ENCODE measurements around the gene MOB1A.

MOB1A gene

DNA sequence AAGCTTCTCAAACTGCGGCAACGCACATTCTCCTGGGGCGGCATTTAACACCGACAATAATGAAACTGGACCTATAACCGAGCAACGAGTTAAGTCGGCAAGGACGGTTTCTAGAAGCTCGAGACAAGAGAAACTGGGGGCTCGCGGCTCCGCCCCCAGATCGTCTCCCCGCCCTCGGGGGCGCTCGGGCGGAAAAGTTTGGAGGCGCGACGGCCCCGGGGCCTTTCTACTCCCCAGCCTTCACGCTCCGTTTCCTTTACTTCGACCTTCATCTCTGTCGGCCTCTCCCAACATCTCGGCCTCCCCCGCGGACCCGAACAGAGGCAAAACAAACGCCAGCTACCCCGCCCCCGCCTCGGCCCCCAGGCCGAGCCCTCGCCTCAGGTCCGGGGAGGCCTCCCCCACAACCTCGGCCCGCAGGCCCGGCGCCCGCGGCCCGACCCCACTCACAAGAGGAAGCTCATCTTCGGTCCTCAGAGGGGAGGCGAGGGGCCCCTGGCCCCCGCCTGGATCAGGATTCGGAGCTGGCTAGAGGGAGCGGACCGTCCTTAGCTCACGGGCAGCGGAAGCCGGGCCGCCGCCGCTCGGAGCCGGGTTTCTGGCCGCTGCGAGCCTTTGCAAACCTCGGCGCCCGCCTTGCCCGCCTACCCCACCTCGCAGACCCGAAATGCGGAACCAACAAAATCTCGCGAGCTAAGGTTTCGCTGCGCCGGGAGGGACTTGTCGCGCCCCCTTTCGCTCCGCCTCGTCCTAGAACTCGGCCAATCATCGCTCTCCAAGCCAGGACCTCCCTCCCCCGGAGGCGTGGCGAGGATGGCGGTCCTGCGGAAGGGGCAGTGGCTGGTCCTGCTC lies at the start of gene MOB1A:
TSS of gene MOB1A (minus strand) at position 669 of the 852 bp plus-strand sequence. CDS start at position 464, 205 bp downstream.
- TF ChIP-seq, protein P1, sequence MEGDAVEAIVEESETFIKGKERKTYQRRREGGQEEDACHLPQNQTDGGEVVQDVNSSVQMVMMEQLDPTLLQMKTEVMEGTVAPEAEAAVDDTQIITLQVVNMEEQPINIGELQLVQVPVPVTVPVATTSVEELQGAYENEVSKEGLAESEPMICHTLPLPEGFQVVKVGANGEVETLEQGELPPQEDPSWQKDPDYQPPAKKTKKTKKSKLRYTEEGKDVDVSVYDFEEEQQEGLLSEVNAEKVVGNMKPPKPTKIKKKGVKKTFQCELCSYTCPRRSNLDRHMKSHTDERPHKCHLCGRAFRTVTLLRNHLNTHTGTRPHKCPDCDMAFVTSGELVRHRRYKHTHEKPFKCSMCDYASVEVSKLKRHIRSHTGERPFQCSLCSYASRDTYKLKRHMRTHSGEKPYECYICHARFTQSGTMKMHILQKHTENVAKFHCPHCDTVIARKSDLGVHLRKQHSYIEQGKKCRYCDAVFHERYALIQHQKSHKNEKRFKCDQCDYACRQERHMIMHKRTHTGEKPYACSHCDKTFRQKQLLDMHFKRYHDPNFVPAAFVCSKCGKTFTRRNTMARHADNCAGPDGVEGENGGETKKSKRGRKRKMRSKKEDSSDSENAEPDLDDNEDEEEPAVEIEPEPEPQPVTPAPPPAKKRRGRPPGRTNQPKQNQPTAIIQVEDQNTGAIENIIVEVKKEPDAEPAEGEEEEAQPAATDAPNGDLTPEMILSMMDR (IDR thresholded peaks at IDR 0.05; ENCODE audit: low read depth, low read length) = no peak
- peak; percentile 94 for DNase-seq (ENCODE audit: extremely low read depth, low read depth)

DNA sequence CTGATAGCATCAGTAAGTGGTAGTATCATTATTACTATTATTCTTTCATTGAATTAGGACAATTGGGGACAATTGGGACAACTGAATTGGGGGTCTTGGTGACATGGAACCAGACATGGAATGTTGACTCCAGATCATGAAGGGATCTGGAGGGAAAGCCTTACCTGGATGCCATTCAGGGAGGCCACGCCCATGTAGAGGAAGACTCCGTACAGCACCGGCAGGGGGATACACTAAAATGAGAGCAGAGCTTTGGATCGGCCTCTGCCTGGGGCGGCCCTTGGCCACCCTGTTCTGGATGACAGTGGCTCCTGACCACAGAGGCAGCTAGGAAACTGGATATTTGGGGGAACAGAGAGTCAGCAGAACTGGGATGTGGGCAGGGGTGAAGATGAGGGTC lies 49.0 kb upstream of the MOB1A start:
- TF ChIP-seq, protein P1 (IDR thresholded peaks at IDR 0.05; ENCODE audit: low read depth, low read length) = no peak
- no peak for DNase-seq (ENCODE audit: extremely low read depth, low read depth)

DNA sequence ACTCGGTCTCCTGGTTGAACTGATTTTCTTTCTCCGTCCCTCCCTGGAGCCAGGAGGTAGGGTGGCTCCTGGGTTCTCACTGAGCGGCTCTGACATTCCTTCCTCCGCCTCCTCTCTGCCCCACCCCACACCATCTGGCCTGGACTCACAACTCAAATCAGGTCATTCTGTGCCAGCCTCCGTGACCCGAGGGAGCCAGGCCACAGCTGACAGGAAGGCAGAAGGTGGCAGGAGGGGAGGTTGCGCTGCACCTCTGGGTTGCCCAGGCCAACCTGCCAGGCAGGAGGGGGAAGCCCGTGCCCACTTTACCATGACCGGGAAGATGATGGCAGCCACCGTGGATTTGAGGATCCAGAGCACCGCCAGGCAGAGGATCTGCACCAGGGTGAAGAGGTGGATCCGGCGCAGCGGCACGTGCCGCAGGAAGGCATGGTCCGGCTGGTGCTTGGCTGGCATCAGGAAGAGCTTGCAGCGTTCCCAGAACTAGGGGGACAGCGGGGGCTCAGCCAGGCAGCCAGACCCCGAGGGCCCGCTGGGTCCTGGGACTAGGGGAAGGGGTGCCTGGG lies 48.1 kb upstream of the MOB1A start:
- no peak for DNase-seq (ENCODE audit: extremely low read depth, low read depth)
- TF ChIP-seq, protein P1 (IDR thresholded peaks at IDR 0.05; ENCODE audit: low read depth, low read length) = no peak

DNA sequence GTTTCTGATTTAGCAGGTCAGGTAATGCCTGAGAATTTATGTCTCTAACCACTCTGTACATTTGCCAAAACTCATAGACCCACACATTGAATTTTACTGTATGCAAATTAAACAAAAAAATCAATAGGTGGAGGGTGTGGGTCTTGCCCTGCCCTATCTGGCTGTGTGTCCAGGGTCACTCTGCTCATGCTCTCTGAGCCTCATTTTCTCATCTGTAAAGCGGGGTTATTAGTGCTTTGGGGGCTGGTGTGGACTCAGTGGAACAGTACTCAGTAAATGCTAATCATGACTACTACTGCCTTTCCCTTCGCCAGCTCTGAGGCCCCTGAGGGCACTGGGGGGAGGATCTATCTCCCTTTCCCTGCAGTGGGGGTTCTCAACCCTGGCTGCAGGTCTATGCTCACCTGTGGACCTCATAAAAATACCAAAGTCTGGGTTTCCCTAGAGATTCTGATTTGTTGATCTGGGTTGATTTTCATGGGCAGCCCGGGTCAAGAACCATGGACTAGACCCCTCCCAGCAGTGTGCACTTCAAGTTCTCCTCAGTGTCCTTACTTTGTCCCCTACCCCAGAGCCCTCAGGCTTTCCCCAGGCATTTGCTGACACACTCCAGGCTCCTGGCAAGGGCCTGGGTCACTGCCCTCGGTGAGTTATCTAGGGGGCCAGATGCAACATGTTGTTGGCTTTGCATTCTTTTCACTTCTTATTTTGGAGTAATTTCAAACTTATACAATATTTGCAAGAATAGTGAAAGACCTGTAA lies 47.2 kb upstream of the MOB1A start:
- TF ChIP-seq, protein P1 (IDR thresholded peaks at IDR 0.05; ENCODE audit: low read depth, low read length) = no peak
- no peak for DNase-seq (ENCODE audit: extremely low read depth, low read depth)

DNA sequence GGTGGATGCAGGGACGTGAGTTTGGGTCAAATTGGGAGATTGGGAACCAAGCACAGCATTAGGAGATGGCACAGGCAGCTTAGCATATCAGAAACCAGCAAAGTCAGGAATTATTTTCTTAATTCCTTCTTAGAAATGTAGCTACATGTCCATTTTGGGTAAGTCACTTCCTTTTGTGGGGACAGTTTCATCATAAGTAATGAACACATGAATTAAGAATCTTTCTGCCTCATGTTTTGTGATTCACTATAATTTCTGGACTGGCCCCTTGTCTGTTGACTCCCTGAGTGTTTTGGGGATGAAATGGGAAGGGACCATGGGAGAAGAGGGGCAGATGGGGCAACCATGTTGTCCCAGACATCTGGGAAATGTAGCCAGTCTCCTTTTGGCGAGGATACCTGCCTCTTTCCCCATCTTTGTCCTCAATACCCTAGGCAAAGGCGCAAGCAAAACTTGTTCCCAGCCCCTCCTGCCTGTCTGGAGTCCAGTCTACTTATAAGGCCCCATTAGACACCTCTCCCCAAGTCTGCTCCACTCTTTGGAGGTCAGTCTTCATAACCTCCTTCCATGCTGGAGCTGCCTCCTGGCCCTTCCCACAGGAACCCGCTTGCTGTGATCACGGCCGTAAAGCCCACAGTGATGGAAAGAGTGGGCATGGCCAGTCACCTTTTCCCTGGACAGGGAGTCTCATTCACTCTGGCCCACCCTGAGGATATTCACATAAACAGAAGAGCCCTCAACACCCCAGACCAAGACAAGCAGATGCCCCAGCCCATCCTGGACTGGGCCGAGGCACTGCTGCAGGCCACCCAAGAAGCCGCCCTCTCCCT lies 45.5 kb upstream of the MOB1A start:
- TF ChIP-seq, protein P1 (IDR thresholded peaks at IDR 0.05; ENCODE audit: low read depth, low read length) = no peak

DNA sequence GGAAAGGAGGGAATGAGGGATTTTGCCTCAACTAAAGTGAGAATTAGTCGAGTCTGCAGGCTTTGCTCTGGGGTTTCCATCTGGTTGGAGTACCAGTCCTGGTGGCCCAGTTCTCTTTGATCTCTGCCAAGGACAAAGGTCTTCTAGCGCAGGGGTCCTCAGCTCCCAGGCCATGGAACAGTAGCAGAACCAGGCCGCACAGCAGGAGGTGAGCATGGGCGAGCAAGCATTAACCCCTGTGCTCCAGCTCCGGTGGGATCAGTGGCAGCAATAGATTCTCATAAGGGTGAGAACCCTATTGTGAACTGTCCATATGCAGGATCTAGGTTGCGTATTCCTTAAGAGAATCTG lies 43.6 kb upstream of the MOB1A start:
- no peak for DNase-seq (ENCODE audit: extremely low read depth, low read depth)
- TF ChIP-seq, protein P1 (IDR thresholded peaks at IDR 0.05; ENCODE audit: low read depth, low read length) = no peak

More for the DNA sequence above, 45.5 kb upstream of the MOB1A start:
- no peak for DNase-seq (ENCODE audit: extremely low read depth, low read depth)
